ENCODE measurements around the gene PAK2.

GRCh38 chr3:196741249-196741889, 1.7 kb downstream of the PAK2 start:
- TF ChIP-seq, protein P1, sequence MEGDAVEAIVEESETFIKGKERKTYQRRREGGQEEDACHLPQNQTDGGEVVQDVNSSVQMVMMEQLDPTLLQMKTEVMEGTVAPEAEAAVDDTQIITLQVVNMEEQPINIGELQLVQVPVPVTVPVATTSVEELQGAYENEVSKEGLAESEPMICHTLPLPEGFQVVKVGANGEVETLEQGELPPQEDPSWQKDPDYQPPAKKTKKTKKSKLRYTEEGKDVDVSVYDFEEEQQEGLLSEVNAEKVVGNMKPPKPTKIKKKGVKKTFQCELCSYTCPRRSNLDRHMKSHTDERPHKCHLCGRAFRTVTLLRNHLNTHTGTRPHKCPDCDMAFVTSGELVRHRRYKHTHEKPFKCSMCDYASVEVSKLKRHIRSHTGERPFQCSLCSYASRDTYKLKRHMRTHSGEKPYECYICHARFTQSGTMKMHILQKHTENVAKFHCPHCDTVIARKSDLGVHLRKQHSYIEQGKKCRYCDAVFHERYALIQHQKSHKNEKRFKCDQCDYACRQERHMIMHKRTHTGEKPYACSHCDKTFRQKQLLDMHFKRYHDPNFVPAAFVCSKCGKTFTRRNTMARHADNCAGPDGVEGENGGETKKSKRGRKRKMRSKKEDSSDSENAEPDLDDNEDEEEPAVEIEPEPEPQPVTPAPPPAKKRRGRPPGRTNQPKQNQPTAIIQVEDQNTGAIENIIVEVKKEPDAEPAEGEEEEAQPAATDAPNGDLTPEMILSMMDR (conservative IDR thresholded peaks at IDR 0.05; ENCODE audit: low read depth, low read length): no peak
- TF ChIP-seq EZH2 (IDR thresholded peaks at IDR 0.05; ENCODE audit: low read length, unreplicated experiment) (no peak), EZH2phosphoT487 (IDR thresholded peaks at IDR 0.05; ENCODE audit: borderline replicate concordance, low read length) (no peak)
